ENCODE results near the gene BPIFB4. TPM values are rescaled to one million over a fixed set of nuclear protein-coding genes. Genes with fewer than 3 reads are reported as not detected.

BPIFB4 gene
- total RNA-seq, 1 experiment from 2014 or later = not detected

GRCh38 chr20:33051333-33051732 lies 28.1 kb upstream of the BPIFB4 start:
- DNase-seq (ENCODE audit: low read depth, low spot score) = no peak
- Histone ChIP-seq H3K27me3 (ENCODE audit: control insufficient read depth, insufficient read depth, low read length) (no peaks in the 10 kb centered on the region), H3K4me3 (ENCODE audit: low read depth in 2 of 2, low read length in 2 of 2) (no peak overlapping the region), H3K9me3 (ENCODE audit: control insufficient read depth, insufficient read depth, low read depth, low read length) (no peaks in the 10 kb centered on the region), H3K4me1 (ENCODE audit: control insufficient read depth, insufficient read depth, low read length) (no peaks in the 10 kb centered on the region), H3K36me3 (ENCODE audit: control insufficient read depth, insufficient read depth, low read length) (no peaks in the 10 kb centered on the region), H3K27ac (ENCODE audit: low read length) (no peak overlapping the region)
- no peak for ATAC-seq
- POLR2A ChIA-PET = no interaction called here
- CTCF ChIA-PET = no interaction called here
- no TSS peak for BruUV-seq (replicated peaks)
- TF ChIP-seq REST (IDR thresholded peaks at IDR 0.05; ENCODE audit: insufficient read depth in 1 of 2, low read depth in 2 of 2, low read length in 1 of 2) (no peak), TCF7L2 (IDR thresholded peaks at IDR 0.05; ENCODE audit: low read depth, low read length) (no peak), POLR2AphosphoS5 (IDR thresholded peaks at IDR 0.05; ENCODE audit: low read depth, low read length) (no peak), SIN3A (IDR thresholded peaks at IDR 0.05; ENCODE audit: borderline replicate concordance, insufficient read depth, low read depth, low read length) (no peak), CTCF (IDR thresholded peaks at IDR 0.05) (no peak)
- in situ Hi-C loops (cut with HindIII; ENCODE audit: low pct_unique_long_range_greater_than_20kb, low sequenced_read_pairs) = no loop called here
- intact Hi-C loops (cut with micrococcal nuclease; ENCODE audit: unreplicated experiment) = no loop called here

- POLR2A ChIA-PET = no interaction called here
- Histone ChIP-seq H3K27me3 (ENCODE audit: control insufficient read depth, insufficient read depth, low read length) (no peaks in the 10 kb centered on the region), H3K36me3 (ENCODE audit: control insufficient read depth, insufficient read depth, low read length) (no peaks in the 10 kb centered on the region), H3K9me3 (ENCODE audit: control insufficient read depth, insufficient read depth, low read depth, low read length) (no peaks in the 10 kb centered on the region), H3K27ac (ENCODE audit: low read length) (no peak within 1 kb of the TSS), H3K4me1 (ENCODE audit: control insufficient read depth, insufficient read depth, low read length) (no peaks in the 10 kb centered on the region), H3K4me3 (ENCODE audit: low read depth in 2 of 2, low read length in 2 of 2) (no peak within 1 kb of the TSS)
- BruUV-seq (replicated peaks) = no TSS peak
- CTCF ChIA-PET = interaction anchor here (0.6 kb wide), 1 partner anchor 391 kb away, joined by 4 read pairs; no protein-coding TSS in a partner anchor
- intact Hi-C loops (cut with micrococcal nuclease; ENCODE audit: unreplicated experiment) = no loop called here
- no peak for TF ChIP-seq TCF7L2 (IDR thresholded peaks at IDR 0.05; ENCODE audit: low read depth, low read length)
- TF ChIP-seq CTCF (IDR thresholded peaks at IDR 0.05) = no peak
- no peak for TF ChIP-seq REST (IDR thresholded peaks at IDR 0.05; ENCODE audit: insufficient read depth in 1 of 2, low read depth in 2 of 2, low read length in 1 of 2)
- no peak for TF ChIP-seq POLR2AphosphoS5 (IDR thresholded peaks at IDR 0.05; ENCODE audit: low read depth, low read length)
- no peak for TF ChIP-seq SIN3A (IDR thresholded peaks at IDR 0.05; ENCODE audit: borderline replicate concordance, insufficient read depth, low read depth, low read length)
- DNase-seq (ENCODE audit: low read depth, low spot score) (no peak), ATAC-seq (no peak)
- in situ Hi-C loops (cut with HindIII; ENCODE audit: low pct_unique_long_range_greater_than_20kb, low sequenced_read_pairs) = no loop called here
These were observed 25.9 kb upstream of the BPIFB4 start, which contains the start of gene BPIFB3 for GRCh38 chr20:33053291-33054106. Gene BPIFB3, plus strand, starts transcription at chr20:33053903. Its CDS starts 1,533 bp downstream, at chr20:33055436.
